ENCODE results near the gene NALCN.

- no peak for TF ChIP-seq CTCF (IDR thresholded peaks at IDR 0.05)
- no peak for TF ChIP-seq POLR2A (IDR thresholded peaks at IDR 0.05)
Measured at GRCh38 chr13:101230271-101230890, 185.9 kb downstream of the NALCN start.

Measured in body of pancreas (tissue), 4 donors.